Spleen (tissue), 11 donors: Measurements from ENCODE around the gene JARID2. TPM values are rescaled to one million over a fixed set of nuclear protein-coding genes. Genes with fewer than 3 reads are reported as not detected.
A peak's percentile ranks its signal among the peaks of the same experiment; 100 is the strongest.

Source experiments
- DNase-seq: peaks from one replicate; pipeline ENCODE4 v3.0.0-alpha.2; 2020
- H3K27ac ChIP-seq, 8 donors: fragments of 200-600 bp; sonication (generic) in 7 of 8; 1 replicate in 4 of 8; 2 replicates in 4 of 8; pipeline versions ENCODE4 v1.5.0 to v1.8.0; 2016 to 2021; ENCODE audit warnings: inconsistent platforms in 4 of 8, mild to moderate bottlenecking in 4 of 8, moderate library complexity in 1 of 8
- H3K27me3 ChIP-seq, 7 donors: fragments of 200-600 bp; sonication (generic) in 6 of 7; replicated peaks in 1 of 7; 1 replicate in 4 of 7; 2 replicates in 3 of 7; pipeline versions ENCODE4 v1.5.0 to v1.8.0; 2016 to 2021; ENCODE audit warnings: inconsistent platforms in 3 of 7, mild to moderate bottlenecking in 1 of 7
- H3K36me3 ChIP-seq, 6 donors: fragments of 200-600 bp; sonication (generic) in 5 of 6; 1 replicate in 4 of 6; 2 replicates in 2 of 6; pipeline versions ENCODE4 v1.5.0 to v1.8.0; 2016 to 2021; ENCODE audit warnings: inconsistent platforms in 2 of 6
- H3K4me1 ChIP-seq, 6 donors: fragments of 200-600 bp; sonication (generic) in 5 of 6; 1 replicate in 3 of 6; 2 replicates in 3 of 6; pipeline versions ENCODE4 v1.5.0 to v1.8.0; 2016 to 2021; ENCODE audit warnings: inconsistent platforms in 3 of 6
- H3K4me3 ChIP-seq, 8 donors: fragments of 200-600 bp; sonication (generic) in 7 of 8; 1 replicate in 4 of 8; 2 replicates in 4 of 8; pipeline versions ENCODE4 v1.5.0 to v1.8.0; 2016 to 2021; ENCODE audit warnings: inconsistent platforms in 4 of 8, mild to moderate bottlenecking in 4 of 8, moderate library complexity in 2 of 8
- H3K9me3 ChIP-seq, 8 donors: fragments of 200-600 bp; sonication (generic) in 7 of 8; 1 replicate in 4 of 8; 2 replicates in 4 of 8; pipeline versions ENCODE4 v1.5.0 to v1.8.0; 2016 to 2021; ENCODE audit warnings: inconsistent platforms in 4 of 8
- POLR2A ChIP-seq, 3 donors: fragments of 450-650 bp; IDR thresholded peaks; one replicate each; pipeline ENCODE4 v1.5.1; 2017; ENCODE audit warnings: antibody characterized with exemption in 3 of 3, mild to moderate bottlenecking in 1 of 3
- POLR2AphosphoS5 ChIP-seq, 3 donors: sonication (generic); formaldehyde crosslinking; IDR thresholded peaks; one replicate each; pipeline ENCODE4 v1.5.1; 2017; ENCODE audit warnings: antibody characterized with exemption in 3 of 3
- WGBS, 5 donors: extraction: QIAGEN DNeasy Blood & Tissue Kit in 3 of 5; methylation state at CpG; one replicate each; pipeline versions ENCODE4 v1.1.5 to v1.1.7; 2013 to 2018; 5-methylcytosine and 5-hydroxymethylcytosine counted together
- intact Hi-C: fragments of 100-400 bp; cut with DNase I; formaldehyde crosslinking; loops from one replicate; pipeline ENCODE4 v1.15.0; 2023; ENCODE audit warnings: low total_unique reads
- polyA plus RNA-seq, 3 donors: library from polyadenylated mRNA; stranded (reverse); fragments of 200-250 nt; gene quantifications; one replicate each; pipeline ENCODE4 v1.2.1, GENCODE V29; 2013
- total RNA-seq, 7 donors: library from RNA; depleted of rRNA in 3 of 7; stranded (reverse); fragments of >200 nt in 3 of 7; fragmentation: NEBNext Ultra II Directional in 4 of 7; extraction: Animal tissue kit (Norgen Biotek cat#: 25700) in 4 of 7; gene quantifications; one replicate each; pipeline versions ENCODE4 v1.1.0 to v1.2.1, GENCODE V29; 2016 to 2021
- TF ChIP-seq, protein P1 (sequence below), 11 experiments: fragments of 200-600 bp in 7 of 11; fragments of 450-650 bp in 4 of 11; sonication (generic) in 4 of 11; IDR thresholded peaks in 8 of 11; conservative IDR thresholded peaks in 3 of 11; 1 replicate in 7 of 11; 2 replicates in 4 of 11; pipeline versions ENCODE4 v1.4.0 to v1.8.0; 2016 to 2021; ENCODE audit warnings: antibody characterized with exemption in 11 of 11, inconsistent platforms in 4 of 11, mild to moderate bottlenecking in 1 of 11
- donor health status: healthy with polysubstance abuse.
- donor health status: DM: no; HTN: no; CAD: no; lungs with moderate emphysema.
- donor health status: DM: no; HTN: no; CAD: no.
- donor health status: Bipolar disorder and iron deficiency.
- donor health status: healthy.
- donor health status: DM: no; HTN: no; CAD: no.
- donor health status: DM: yes; HTN: yes; CAD: no.

JARID2 gene
- total and polyA plus RNA-seq, 10 donors, result 4.4 to 27.1 (median 20.6) TPM

DNA sequence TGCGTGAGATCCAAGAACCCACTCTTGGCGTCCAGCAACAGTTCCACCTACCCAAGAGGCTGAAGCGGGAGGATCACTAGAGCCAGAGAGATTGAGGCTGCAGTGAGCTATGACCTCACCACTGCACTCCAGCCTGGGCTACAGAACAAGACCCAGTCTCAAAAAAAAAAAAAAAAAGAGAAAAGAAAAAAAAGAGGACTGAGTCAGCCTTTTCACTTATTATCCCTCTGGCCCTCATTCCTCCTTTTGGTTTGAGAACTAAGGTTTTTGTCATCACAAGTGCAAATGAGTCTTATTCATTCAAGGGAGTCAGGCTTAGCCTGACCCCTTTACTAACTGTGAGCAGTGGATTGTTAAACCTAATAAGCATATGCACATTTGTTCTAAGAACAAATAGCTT is 37.9 kb upstream of the JARID2 start:
- Histone ChIP-seq H3K4me1 (peaks cover 0 to 6% (median 0%) of the 10 kb centered on the region in 6 donors), H3K27me3 (no peaks in the 10 kb centered on the region), H3K9me3 (no peaks in the 10 kb centered on the region), H3K27ac (no peak overlapping the region), H3K36me3 (no peaks in the 10 kb centered on the region), H3K4me3 (no peak overlapping the region)
- TF ChIP-seq, protein P1, sequence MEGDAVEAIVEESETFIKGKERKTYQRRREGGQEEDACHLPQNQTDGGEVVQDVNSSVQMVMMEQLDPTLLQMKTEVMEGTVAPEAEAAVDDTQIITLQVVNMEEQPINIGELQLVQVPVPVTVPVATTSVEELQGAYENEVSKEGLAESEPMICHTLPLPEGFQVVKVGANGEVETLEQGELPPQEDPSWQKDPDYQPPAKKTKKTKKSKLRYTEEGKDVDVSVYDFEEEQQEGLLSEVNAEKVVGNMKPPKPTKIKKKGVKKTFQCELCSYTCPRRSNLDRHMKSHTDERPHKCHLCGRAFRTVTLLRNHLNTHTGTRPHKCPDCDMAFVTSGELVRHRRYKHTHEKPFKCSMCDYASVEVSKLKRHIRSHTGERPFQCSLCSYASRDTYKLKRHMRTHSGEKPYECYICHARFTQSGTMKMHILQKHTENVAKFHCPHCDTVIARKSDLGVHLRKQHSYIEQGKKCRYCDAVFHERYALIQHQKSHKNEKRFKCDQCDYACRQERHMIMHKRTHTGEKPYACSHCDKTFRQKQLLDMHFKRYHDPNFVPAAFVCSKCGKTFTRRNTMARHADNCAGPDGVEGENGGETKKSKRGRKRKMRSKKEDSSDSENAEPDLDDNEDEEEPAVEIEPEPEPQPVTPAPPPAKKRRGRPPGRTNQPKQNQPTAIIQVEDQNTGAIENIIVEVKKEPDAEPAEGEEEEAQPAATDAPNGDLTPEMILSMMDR (IDR thresholded peaks at IDR 0.05 in 8 of 11, conservative IDR thresholded peaks at IDR 0.05 in 3 of 11), result no peak
- TF ChIP-seq POLR2AphosphoS5 (IDR thresholded peaks at IDR 0.05) (no peak), POLR2A (IDR thresholded peaks at IDR 0.05) (no peak)
- WGBS, 5 donors, result 84 to 95% (median 90%) methylated on average over 3 of the region's 3 CpGs
- intact Hi-C loops, result no loop called here
- DNase-seq, result no peak

DNA sequence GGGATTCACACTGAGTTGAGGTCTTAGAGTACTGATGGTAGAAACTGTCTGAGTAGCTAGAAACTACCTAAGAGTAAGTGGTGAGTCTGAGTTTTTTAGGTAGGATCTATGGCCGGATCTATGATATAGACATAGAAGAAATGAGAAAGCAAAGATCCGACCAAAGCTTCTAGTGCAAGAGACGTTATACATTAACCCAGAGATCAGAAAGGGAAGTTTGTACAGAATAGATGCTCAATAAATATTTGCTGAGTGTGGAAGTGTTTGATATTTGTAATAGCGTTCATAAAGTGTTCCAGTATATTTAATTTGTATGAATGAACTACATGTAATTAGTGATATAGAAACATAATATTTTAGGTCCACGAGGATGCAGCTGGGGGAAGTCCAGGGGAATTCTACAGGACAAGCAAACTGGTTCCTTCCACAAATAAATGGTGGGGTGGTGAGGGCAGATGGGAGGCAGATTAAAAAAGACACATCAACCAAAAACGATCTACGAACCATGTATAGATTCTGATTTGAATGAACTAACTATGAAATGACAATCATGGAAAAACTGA is 31.9 kb upstream of the JARID2 start:
- peaks cover 0 to 12% (median 3%) of the 10 kb centered on the region in 6 donors for H3K4me1 ChIP-seq
- 78 to 85% (median 83%) methylated on average over 7 of the region's 7 CpGs for WGBS, 5 donors
- DNase-seq, result no peak
- no peak overlapping the region for H3K27ac ChIP-seq
- H3K36me3 ChIP-seq, result no peaks in the 10 kb centered on the region
- H3K27me3 ChIP-seq, result no peaks in the 10 kb centered on the region
- H3K9me3 ChIP-seq, result no peaks in the 10 kb centered on the region
- H3K4me3 ChIP-seq, result no peak overlapping the region
- intact Hi-C loops, result no loop called here
- TF ChIP-seq POLR2A (IDR thresholded peaks at IDR 0.05) (no peak), POLR2AphosphoS5 (IDR thresholded peaks at IDR 0.05) (no peak)
- TF ChIP-seq, protein P1 (IDR thresholded peaks at IDR 0.05 in 8 of 11, conservative IDR thresholded peaks at IDR 0.05 in 3 of 11), result no peak

GRCh38 chr6:15218401-15218800 is 27.5 kb upstream of the JARID2 start:
- TF ChIP-seq, protein P1 (IDR thresholded peaks at IDR 0.05 in 8 of 11, conservative IDR thresholded peaks at IDR 0.05 in 3 of 11), result no peak
- no peak for TF ChIP-seq POLR2AphosphoS5 (IDR thresholded peaks at IDR 0.05)
- no peak for TF ChIP-seq POLR2A (IDR thresholded peaks at IDR 0.05)
- no peak for DNase-seq
- peak overlapping the region in 1 of 8 donors; percentile 88 for H3K27ac ChIP-seq
- 93 to 97% (median 95%) methylated on average over 18 of the region's 18 CpGs for WGBS, 5 donors
- H3K9me3 ChIP-seq, result no peaks in the 10 kb centered on the region
- peaks cover 0 to 40% (median 7%) of the 10 kb centered on the region in 6 donors for H3K4me1 ChIP-seq
- no peaks in the 10 kb centered on the region for H3K36me3 ChIP-seq
- H3K4me3 ChIP-seq, result no peak overlapping the region
- no peaks in the 10 kb centered on the region for H3K27me3 ChIP-seq
- intact Hi-C loops, result no loop called here

- WGBS, 5 donors, result 33 to 81% (median 77%) methylated on average over 1 to 2 of the region's 2 CpGs
- peaks cover 0 to 39% (median 6%) of the 10 kb centered on the region in 6 donors for H3K4me1 ChIP-seq
- H3K9me3 ChIP-seq, result no peaks in the 10 kb centered on the region
- intact Hi-C loops, result no loop called here
- peak overlapping the region in 6 of 8 donors; percentile 52 to 88 (median 65) for H3K27ac ChIP-seq
- H3K4me3 ChIP-seq, result no peak overlapping the region
- H3K36me3 ChIP-seq, result no peaks in the 10 kb centered on the region
- TF ChIP-seq POLR2A (IDR thresholded peaks at IDR 0.05) (no peak), POLR2AphosphoS5 (IDR thresholded peaks at IDR 0.05) (no peak)
- TF ChIP-seq, protein P1 (IDR thresholded peaks at IDR 0.05 in 8 of 11, conservative IDR thresholded peaks at IDR 0.05 in 3 of 11), result no peak
- H3K27me3 ChIP-seq, result no peaks in the 10 kb centered on the region
- DNase-seq, result no peak
Measured at GRCh38 chr6:15220062-15220461, 25.8 kb upstream of the JARID2 start.
